Ishikawa (cell line): ENCODE data around the gene SERGEF.
A peak's percentile ranks its signal among the peaks of the same experiment; 100 is the strongest.

Experiments
- CEBPB ChIP-seq: IDR thresholded peaks from 2 replicates; pipeline ENCODE4 v1.6.1; 2012
- CREB1 ChIP-seq: IDR thresholded peaks from 2 replicates; pipeline ENCODE4 v1.6.1; 2012; ENCODE audit warnings: low read depth
- EGR1 ChIP-seq: IDR thresholded peaks from 2 replicates; pipeline ENCODE4 v1.6.1; 2012
- EP300 ChIP-seq: IDR thresholded peaks from 2 replicates; pipeline ENCODE4 v1.6.1; 2012; ENCODE audit warnings: borderline replicate concordance
- FOXM1 ChIP-seq: IDR thresholded peaks from 2 replicates; pipeline ENCODE4 v1.6.1; 2012; ENCODE audit warnings: low read depth, borderline replicate concordance
- MAX ChIP-seq: IDR thresholded peaks from 2 replicates; pipeline ENCODE4 v1.6.1; 2012
- NFIC ChIP-seq: IDR thresholded peaks from 2 replicates; pipeline ENCODE4 v1.6.1; 2012
- RAD21 ChIP-seq: IDR thresholded peaks from 2 replicates; pipeline ENCODE4 v1.6.1; 2012; ENCODE audit warnings: low read depth
- REST ChIP-seq: IDR thresholded peaks from 2 replicates; pipeline ENCODE4 v1.6.1; 2012; ENCODE audit warnings: low read depth, mild to moderate bottlenecking
- TAF1 ChIP-seq: IDR thresholded peaks from 2 replicates; pipeline ENCODE4 v1.6.1; 2012; ENCODE audit warnings: low read depth, mild to moderate bottlenecking
- TCF12 ChIP-seq: IDR thresholded peaks from 2 replicates; pipeline ENCODE4 v1.6.1; 2012; ENCODE audit warnings: low read depth
- TEAD4 ChIP-seq: IDR thresholded peaks from 2 replicates; pipeline ENCODE4 v1.6.1; 2012
- USF1 ChIP-seq: IDR thresholded peaks from 2 replicates; pipeline ENCODE4 v1.6.1; 2012
- YY1 ChIP-seq: IDR thresholded peaks from 2 replicates; pipeline ENCODE4 v1.6.1; 2012; ENCODE audit warnings: low read depth
- ZBTB7A ChIP-seq: IDR thresholded peaks from 2 replicates; pipeline ENCODE4 v1.6.1; 2012; ENCODE audit warnings: low read depth

Gene SERGEF

GRCh38 chr11:17851697-17852096, 161.2 kb downstream of the SERGEF start:
- TF ChIP-seq TCF12, result no peak
- TF ChIP-seq EGR1, result no peak
- no peak for TF ChIP-seq FOXM1
- no peak for TF ChIP-seq REST
- TF ChIP-seq EP300, result no peak
- no peak for TF ChIP-seq ZBTB7A
- no peak for TF ChIP-seq RAD21

- TF ChIP-seq TEAD4 (no peak), TCF12 (no peak), EP300 (no peak), FOXM1 (no peak), EGR1 (no peak), YY1 (no peak), CREB1 (no peak), NFIC (no peak), ZBTB7A (no peak)
Observed at GRCh38 chr11:17850336-17850735, 162.5 kb downstream of the SERGEF start.

- no peak for TF ChIP-seq USF1
Observed at GRCh38 chr11:17848715-17849114, 164.1 kb downstream of the SERGEF start.

- TF ChIP-seq CREB1, result no peak
- TF ChIP-seq EP300, result no peak
- peak; percentile 20; the same call in 1 of the 2 replicates for TF ChIP-seq RAD21
- TF ChIP-seq TEAD4, result no peak
- no peak for TF ChIP-seq MAX
- TF ChIP-seq USF1, result no peak
Observed at GRCh38 chr11:17846852-17847453, 165.9 kb downstream of the SERGEF start.

- TF ChIP-seq FOXM1 (no peak), MAX (no peak), CEBPB (no peak), TAF1 (no peak), YY1 (no peak), CREB1 (no peak), REST (no peak), EGR1 (no peak), USF1 (no peak), ZBTB7A (no peak), RAD21 (no peak)
Observed at GRCh38 chr11:17845431-17845881, 167.4 kb downstream of the SERGEF start.

- TF ChIP-seq USF1 (no peak), ZBTB7A (no peak), TCF12 (no peak), TAF1 (no peak), CREB1 (no peak), YY1 (no peak), NFIC (no peak), RAD21 (no peak), EGR1 (no peak), EP300 (no peak), FOXM1 (no peak), CEBPB (no peak), MAX (no peak), REST (no peak), TEAD4 (no peak)
Observed at GRCh38 chr11:17840101-17840548, 172.7 kb downstream of the SERGEF start.
